GM12892 (cell line): ENCODE measurements around the gene MUC5AC.

Source experiments
- POLR2A ChIP-seq: IDR thresholded peaks from 2 replicates; pipeline ENCODE4 v1.6.1; 2011; ENCODE audit warnings: low read depth, low read length, control low read depth
- POLR2AphosphoS5 ChIP-seq: IDR thresholded peaks from 2 replicates; pipeline ENCODE4 v1.6.1; 2011; ENCODE audit warnings: low read depth, low read length, control low read depth
- TAF1 ChIP-seq: IDR thresholded peaks from 2 replicates; pipeline ENCODE4 v1.6.1; 2011; ENCODE audit warnings: low read depth, mild to moderate bottlenecking, control low read depth, low read length, borderline replicate concordance

DNA sequence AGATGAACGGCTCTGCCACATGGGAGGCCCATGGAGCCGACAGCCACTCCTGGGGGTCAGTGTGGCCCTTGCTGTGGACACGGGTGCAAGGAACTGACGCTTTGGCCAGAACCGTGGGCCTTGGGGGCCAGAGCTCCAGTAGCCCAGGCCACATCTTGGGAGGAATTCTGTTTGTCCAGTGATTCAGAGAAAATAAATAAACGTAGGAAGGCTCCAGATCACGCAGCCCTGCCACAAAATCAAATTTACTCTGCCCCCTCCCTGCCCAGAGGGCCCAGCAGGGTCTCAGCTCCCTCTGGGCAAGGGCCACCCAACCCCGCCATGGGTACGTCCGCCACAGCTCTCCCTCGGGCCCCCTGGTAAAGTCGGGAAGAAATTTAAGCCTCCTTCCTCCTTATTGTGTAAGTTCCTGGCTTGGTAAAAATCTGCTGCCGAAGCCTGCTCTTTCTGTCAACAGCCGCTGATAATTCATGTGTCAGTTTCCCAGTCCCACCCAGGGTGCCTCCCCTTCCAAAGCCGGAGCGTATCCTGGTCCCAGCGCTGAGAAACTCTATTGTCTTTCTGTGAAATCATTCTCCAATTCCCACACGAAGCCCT, 6.9 kb upstream of the MUC5AC start:
- no peak for TF ChIP-seq POLR2AphosphoS5
- no peak for TF ChIP-seq POLR2A
- no peak for TF ChIP-seq TAF1
